ENCODE results near the gene MME.

Gene MME

GRCh38 chr3:155037508-155038202, 42.5 kb upstream of the MME start:
- TF ChIP-seq POLR2AphosphoS5 (IDR thresholded peaks at IDR 0.05; ENCODE audit: low read depth, low read length) (no peak), TAF1 (IDR thresholded peaks at IDR 0.05; ENCODE audit: borderline replicate concordance, insufficient read depth, low read length) (no peak), FOXP2 (optimal IDR thresholded peaks at IDR 0.05; ENCODE audit: borderline replicate concordance, extremely low read depth, extremely low read length, insufficient read depth) (no peak), SIN3A (IDR thresholded peaks at IDR 0.05; ENCODE audit: borderline replicate concordance, insufficient read depth, low read length) (no peak)
- TF ChIP-seq, protein P1, sequence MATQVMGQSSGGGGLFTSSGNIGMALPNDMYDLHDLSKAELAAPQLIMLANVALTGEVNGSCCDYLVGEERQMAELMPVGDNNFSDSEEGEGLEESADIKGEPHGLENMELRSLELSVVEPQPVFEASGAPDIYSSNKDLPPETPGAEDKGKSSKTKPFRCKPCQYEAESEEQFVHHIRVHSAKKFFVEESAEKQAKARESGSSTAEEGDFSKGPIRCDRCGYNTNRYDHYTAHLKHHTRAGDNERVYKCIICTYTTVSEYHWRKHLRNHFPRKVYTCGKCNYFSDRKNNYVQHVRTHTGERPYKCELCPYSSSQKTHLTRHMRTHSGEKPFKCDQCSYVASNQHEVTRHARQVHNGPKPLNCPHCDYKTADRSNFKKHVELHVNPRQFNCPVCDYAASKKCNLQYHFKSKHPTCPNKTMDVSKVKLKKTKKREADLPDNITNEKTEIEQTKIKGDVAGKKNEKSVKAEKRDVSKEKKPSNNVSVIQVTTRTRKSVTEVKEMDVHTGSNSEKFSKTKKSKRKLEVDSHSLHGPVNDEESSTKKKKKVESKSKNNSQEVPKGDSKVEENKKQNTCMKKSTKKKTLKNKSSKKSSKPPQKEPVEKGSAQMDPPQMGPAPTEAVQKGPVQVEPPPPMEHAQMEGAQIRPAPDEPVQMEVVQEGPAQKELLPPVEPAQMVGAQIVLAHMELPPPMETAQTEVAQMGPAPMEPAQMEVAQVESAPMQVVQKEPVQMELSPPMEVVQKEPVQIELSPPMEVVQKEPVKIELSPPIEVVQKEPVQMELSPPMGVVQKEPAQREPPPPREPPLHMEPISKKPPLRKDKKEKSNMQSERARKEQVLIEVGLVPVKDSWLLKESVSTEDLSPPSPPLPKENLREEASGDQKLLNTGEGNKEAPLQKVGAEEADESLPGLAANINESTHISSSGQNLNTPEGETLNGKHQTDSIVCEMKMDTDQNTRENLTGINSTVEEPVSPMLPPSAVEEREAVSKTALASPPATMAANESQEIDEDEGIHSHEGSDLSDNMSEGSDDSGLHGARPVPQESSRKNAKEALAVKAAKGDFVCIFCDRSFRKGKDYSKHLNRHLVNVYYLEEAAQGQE (IDR thresholded peaks at IDR 0.05; ENCODE audit: insufficient read depth in 1 of 2, low read depth in 2 of 2, low read length in 2 of 2): no peak

GRCh38 chr3:155038203-155038554, 41.9 kb upstream of the MME start:
- TF ChIP-seq SIN3A (IDR thresholded peaks at IDR 0.05; ENCODE audit: borderline replicate concordance, insufficient read depth, low read length): no peak
- no peak for TF ChIP-seq FOXP2 (optimal IDR thresholded peaks at IDR 0.05; ENCODE audit: borderline replicate concordance, extremely low read depth, extremely low read length, insufficient read depth)
- TF ChIP-seq, protein P1 (IDR thresholded peaks at IDR 0.05; ENCODE audit: insufficient read depth in 1 of 2, low read depth in 2 of 2, low read length in 2 of 2): no peak
- TF ChIP-seq TAF1 (IDR thresholded peaks at IDR 0.05; ENCODE audit: borderline replicate concordance, insufficient read depth, low read length): no peak
- TF ChIP-seq POLR2AphosphoS5 (IDR thresholded peaks at IDR 0.05; ENCODE audit: low read depth, low read length): no peak

GRCh38 chr3:155046935-155047334, 33.2 kb upstream of the MME start:
- TF ChIP-seq SIN3A (IDR thresholded peaks at IDR 0.05; ENCODE audit: borderline replicate concordance, insufficient read depth, low read length): no peak
- TF ChIP-seq, protein P1 (IDR thresholded peaks at IDR 0.05; ENCODE audit: insufficient read depth in 1 of 2, low read depth in 2 of 2, low read length in 2 of 2): no peak
- no peak for TF ChIP-seq POLR2AphosphoS5 (IDR thresholded peaks at IDR 0.05; ENCODE audit: low read depth, low read length)
- no peak for TF ChIP-seq FOXP2 (optimal IDR thresholded peaks at IDR 0.05; ENCODE audit: borderline replicate concordance, extremely low read depth, extremely low read length, insufficient read depth)
- TF ChIP-seq TAF1 (IDR thresholded peaks at IDR 0.05; ENCODE audit: borderline replicate concordance, insufficient read depth, low read length): no peak

GRCh38 chr3:155047672-155048071, 32.4 kb upstream of the MME start:
- TF ChIP-seq FOXP2 (optimal IDR thresholded peaks at IDR 0.05; ENCODE audit: borderline replicate concordance, extremely low read depth, extremely low read length, insufficient read depth) (no peak), POLR2AphosphoS5 (IDR thresholded peaks at IDR 0.05; ENCODE audit: low read depth, low read length) (no peak), TAF1 (IDR thresholded peaks at IDR 0.05; ENCODE audit: borderline replicate concordance, insufficient read depth, low read length) (no peak)

- no peak for TF ChIP-seq FOXP2 (optimal IDR thresholded peaks at IDR 0.05; ENCODE audit: borderline replicate concordance, extremely low read depth, extremely low read length, insufficient read depth)
- TF ChIP-seq TAF1 (IDR thresholded peaks at IDR 0.05; ENCODE audit: borderline replicate concordance, insufficient read depth, low read length): no peak
- no peak for TF ChIP-seq POLR2AphosphoS5 (IDR thresholded peaks at IDR 0.05; ENCODE audit: low read depth, low read length)
- TF ChIP-seq, protein P1 (IDR thresholded peaks at IDR 0.05; ENCODE audit: insufficient read depth in 1 of 2, low read depth in 2 of 2, low read length in 2 of 2): no peak
Measured at GRCh38 chr3:155049959-155050358, 30.2 kb upstream of the MME start.

Data from PFSK-1 (cell line).